ENCODE results near the gene IER3. TPM values are rescaled to one million over a fixed set of nuclear protein-coding genes. Genes with fewer than 3 reads are reported as not detected.

The IER3 gene
- total and polyA plus RNA-seq, 2 of the 8 experiments (the other 6 are each of a cell fraction or from before 2014, with no cell fraction given), result 11.9 to 26.5 TPM

- no peak for TF ChIP-seq CTCF (IDR thresholded peaks at IDR 0.05; ENCODE audit: control extremely low read depth in 1 of 3, insufficient read depth in 1 of 3, low read depth in 1 of 3, low read length in 3 of 3)
- no peak for TF ChIP-seq ZNF274 (IDR thresholded peaks at IDR 0.05; ENCODE audit: borderline replicate concordance, extremely low read depth, low read length)
- TF ChIP-seq NRF1 (IDR thresholded peaks at IDR 0.05; ENCODE audit: low read depth, low read length), result no peak
Observed at GRCh38 chr6:30747300-30747687, 2.9 kb upstream of the IER3 start (continued).
